Activated CD4-positive, alpha-beta T cell treated with anti-CD3 and anti-CD28 coated beads, Interleukin-10, Interleukin-2, amounts not matched to agents 100 ng/mL and 50 ng/mL, durations not matched to agents 16 hours and 8 hours (primary cell): ENCODE results near the gene CCDC154.
"Not testable (repeated sequence)": the region's sequence is repeated elsewhere in the genome, so short reads cannot be mapped to it uniquely, and the experiment has no call there.

ENCODE experiments used
- DNase-seq: peaks from one replicate; pipeline ENCODE4 v3.0.0-alpha.2; 2020

CCDC154 gene

GRCh38 chr16:1472974-1473373, 28.6 kb upstream of the CCDC154 start:
- DNase-seq = no peak

- DNase-seq = no peak
Measured at GRCh38 chr16:1471569-1472194, 27.3 kb upstream of the CCDC154 start.

GRCh38 chr16:1470481-1471251, 26.3 kb upstream of the CCDC154 start:
- no peak for DNase-seq

- DNase-seq = no peak
Measured at GRCh38 chr16:1469693-1470201, 25.4 kb upstream of the CCDC154 start.

- not testable (repeated sequence) for DNase-seq
Measured at GRCh38 chr16:1469141-1469540, 24.8 kb upstream of the CCDC154 start.

- DNase-seq = no peak
Measured at GRCh38 chr16:1468426-1468810, 24.1 kb upstream of the CCDC154 start.

GRCh38 chr16:1466968-1467521, 22.7 kb upstream of the CCDC154 start:
- DNase-seq = no peak

- no peak for DNase-seq
Measured at GRCh38 chr16:1466054-1466453, 21.7 kb upstream of the CCDC154 start.

- no peak for DNase-seq
Measured at GRCh38 chr16:1465567-1465915, 21.2 kb upstream of the CCDC154 start.

GRCh38 chr16:1464894-1465566, 20.7 kb upstream of the CCDC154 start:
- no peak for DNase-seq

GRCh38 chr16:1464196-1464893, 20.0 kb upstream of the CCDC154 start:
- no peak for DNase-seq

- no peak for DNase-seq
Measured at GRCh38 chr16:1461146-1461545, 16.8 kb upstream of the CCDC154 start.

GRCh38 chr16:1460602-1461138, 16.3 kb upstream of the CCDC154 start:
- DNase-seq = no peak

- no peak for DNase-seq
Measured at GRCh38 chr16:1459967-1460366, 15.6 kb upstream of the CCDC154 start.

GRCh38 chr16:1458977-1459341, 14.6 kb upstream of the CCDC154 start:
- DNase-seq = no peak

GRCh38 chr16:1458336-1458976, 14.1 kb upstream of the CCDC154 start:
- DNase-seq = peak; percentile 34

- no peak for DNase-seq
Measured at GRCh38 chr16:1457489-1458245, 13.3 kb upstream of the CCDC154 start.

- DNase-seq = no peak
Measured at GRCh38 chr16:1456951-1457350, 12.6 kb upstream of the CCDC154 start.

- DNase-seq = no peak
Measured at GRCh38 chr16:1455190-1456171, 11.1 kb upstream of the CCDC154 start.

- DNase-seq = no peak
Measured at GRCh38 chr16:1454561-1454960, 10.2 kb upstream of the CCDC154 start.
